ENCODE results near the gene SEZ6.

The SEZ6 gene

DNA sequence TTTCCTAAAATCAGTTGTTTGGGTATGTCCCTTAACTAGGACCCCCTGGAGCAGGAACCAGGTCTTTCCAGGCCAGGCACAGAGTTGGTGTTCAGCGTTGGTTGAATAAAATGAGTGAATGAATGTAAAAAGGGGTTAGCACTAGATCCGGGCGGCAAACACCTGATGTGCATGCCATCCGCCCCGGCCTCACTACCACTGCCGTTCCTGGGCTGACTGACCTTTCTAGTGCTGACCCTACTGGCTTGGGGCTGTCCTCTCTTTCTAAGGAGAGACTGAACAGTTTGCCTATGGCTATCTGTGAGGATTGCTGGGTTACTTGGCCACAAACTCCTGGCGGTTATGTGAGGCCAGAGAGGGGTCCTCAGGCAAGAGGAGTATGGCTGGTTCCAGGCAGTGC lies 44.4 kb downstream of the SEZ6 start:
- DNase-seq (ENCODE audit: low spot score) (no peak), ATAC-seq (ENCODE audit: low read depth) (no peak)
- Histone ChIP-seq H3K4me1 (ENCODE audit: insufficient read depth, poor library complexity, severe bottlenecking) (no peaks in the 10 kb centered on the region), H3K27me3 (ENCODE audit: insufficient read depth, poor library complexity, severe bottlenecking) (no peaks in the 10 kb centered on the region), H3K4me3 (ENCODE audit: severe bottlenecking) (no peak overlapping the region), H3K9me3 (ENCODE audit: severe bottlenecking) (no peaks in the 10 kb centered on the region), H3K36me3 (ENCODE audit: low read depth) (no peaks in the 10 kb centered on the region), H3K27ac (ENCODE audit: poor library complexity, severe bottlenecking) (no peak overlapping the region)
- TF ChIP-seq, protein P1, sequence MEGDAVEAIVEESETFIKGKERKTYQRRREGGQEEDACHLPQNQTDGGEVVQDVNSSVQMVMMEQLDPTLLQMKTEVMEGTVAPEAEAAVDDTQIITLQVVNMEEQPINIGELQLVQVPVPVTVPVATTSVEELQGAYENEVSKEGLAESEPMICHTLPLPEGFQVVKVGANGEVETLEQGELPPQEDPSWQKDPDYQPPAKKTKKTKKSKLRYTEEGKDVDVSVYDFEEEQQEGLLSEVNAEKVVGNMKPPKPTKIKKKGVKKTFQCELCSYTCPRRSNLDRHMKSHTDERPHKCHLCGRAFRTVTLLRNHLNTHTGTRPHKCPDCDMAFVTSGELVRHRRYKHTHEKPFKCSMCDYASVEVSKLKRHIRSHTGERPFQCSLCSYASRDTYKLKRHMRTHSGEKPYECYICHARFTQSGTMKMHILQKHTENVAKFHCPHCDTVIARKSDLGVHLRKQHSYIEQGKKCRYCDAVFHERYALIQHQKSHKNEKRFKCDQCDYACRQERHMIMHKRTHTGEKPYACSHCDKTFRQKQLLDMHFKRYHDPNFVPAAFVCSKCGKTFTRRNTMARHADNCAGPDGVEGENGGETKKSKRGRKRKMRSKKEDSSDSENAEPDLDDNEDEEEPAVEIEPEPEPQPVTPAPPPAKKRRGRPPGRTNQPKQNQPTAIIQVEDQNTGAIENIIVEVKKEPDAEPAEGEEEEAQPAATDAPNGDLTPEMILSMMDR (IDR thresholded peaks at IDR 0.05; ENCODE audit: poor library complexity, severe bottlenecking): no peak

DNA sequence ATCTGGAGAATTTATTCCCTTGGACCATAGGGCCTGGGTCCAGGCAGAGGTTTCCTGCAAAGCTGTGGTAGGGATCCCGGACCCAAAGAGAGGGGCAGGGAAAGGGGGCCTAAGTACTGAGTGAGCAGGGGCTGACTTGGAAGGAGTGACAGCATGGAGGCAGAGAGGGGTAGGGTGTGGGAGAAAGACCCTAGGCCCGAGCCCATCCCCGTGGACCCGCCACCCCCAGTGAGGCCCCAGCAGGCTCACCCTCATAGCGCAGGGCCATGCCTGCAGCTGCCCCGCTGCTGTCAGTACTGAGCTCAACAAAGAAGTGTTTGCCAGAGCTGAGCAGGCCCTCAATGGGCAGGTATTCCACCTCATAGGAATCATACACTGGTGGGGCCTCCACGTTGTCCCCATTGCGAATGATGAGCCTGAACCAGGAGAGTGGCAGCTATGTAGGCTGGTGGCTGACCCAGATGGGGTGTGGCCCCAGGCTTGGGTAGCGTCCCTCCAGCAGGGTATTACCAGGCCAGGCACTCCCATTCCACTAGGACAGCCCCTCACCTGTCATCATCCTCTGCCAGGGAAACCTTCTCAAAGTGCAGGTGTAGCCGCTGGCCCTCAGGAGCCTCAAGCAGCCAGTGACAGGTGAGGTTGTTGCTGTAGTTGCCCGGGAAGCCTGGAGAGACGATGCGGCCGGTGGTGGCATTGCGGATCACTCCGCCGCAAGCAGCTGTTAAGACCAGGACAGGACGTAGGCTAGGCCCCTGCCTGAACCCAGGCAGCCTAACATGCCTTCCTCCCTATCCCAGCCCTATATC lies 45.4 kb downstream of the SEZ6 start:
- TF ChIP-seq, protein P1 (IDR thresholded peaks at IDR 0.05; ENCODE audit: poor library complexity, severe bottlenecking): no peak
- no peak overlapping the region for H3K27ac ChIP-seq (ENCODE audit: poor library complexity, severe bottlenecking)
- DNase-seq (ENCODE audit: low spot score) (no peak), ATAC-seq (ENCODE audit: low read depth) (no peak)
- no peaks in the 10 kb centered on the region for H3K36me3 ChIP-seq (ENCODE audit: low read depth)
- H3K27me3 ChIP-seq (ENCODE audit: insufficient read depth, poor library complexity, severe bottlenecking): no peaks in the 10 kb centered on the region
- H3K9me3 ChIP-seq (ENCODE audit: severe bottlenecking): no peaks in the 10 kb centered on the region
- H3K4me1 ChIP-seq (ENCODE audit: insufficient read depth, poor library complexity, severe bottlenecking): no peaks in the 10 kb centered on the region
- H3K4me3 ChIP-seq (ENCODE audit: severe bottlenecking): no peak overlapping the region

DNA sequence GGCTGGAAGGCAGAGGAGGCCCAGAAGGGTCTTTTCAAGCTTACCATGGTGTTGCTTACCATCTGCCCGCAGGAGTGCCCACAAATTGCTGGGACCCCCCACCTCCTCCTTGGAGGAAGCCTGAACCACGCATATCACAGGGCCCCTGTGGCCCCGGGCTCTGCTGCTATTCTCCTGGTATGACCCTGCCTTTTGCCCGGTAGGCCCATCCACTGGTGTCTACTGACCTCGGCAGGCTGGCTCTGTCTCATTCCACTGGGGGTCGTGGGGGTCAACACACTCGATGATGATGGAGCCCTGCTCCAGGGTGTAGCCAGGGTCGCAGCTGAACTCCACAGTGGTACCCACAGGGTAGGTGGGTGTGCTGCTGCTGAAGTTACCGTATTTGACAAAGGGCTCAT lies 46.4 kb downstream of the SEZ6 start:
- H3K4me1 ChIP-seq (ENCODE audit: insufficient read depth, poor library complexity, severe bottlenecking): no peaks in the 10 kb centered on the region
- ATAC-seq (ENCODE audit: low read depth) (no peak), DNase-seq (ENCODE audit: low spot score) (no peak)
- H3K27ac ChIP-seq (ENCODE audit: poor library complexity, severe bottlenecking): no peak overlapping the region
- no peaks in the 10 kb centered on the region for H3K9me3 ChIP-seq (ENCODE audit: severe bottlenecking)
- no peaks in the 10 kb centered on the region for H3K36me3 ChIP-seq (ENCODE audit: low read depth)
- H3K27me3 ChIP-seq (ENCODE audit: insufficient read depth, poor library complexity, severe bottlenecking): no peaks in the 10 kb centered on the region
- H3K4me3 ChIP-seq (ENCODE audit: severe bottlenecking): no peak overlapping the region
- TF ChIP-seq, protein P1 (IDR thresholded peaks at IDR 0.05; ENCODE audit: poor library complexity, severe bottlenecking): no peak

DNA sequence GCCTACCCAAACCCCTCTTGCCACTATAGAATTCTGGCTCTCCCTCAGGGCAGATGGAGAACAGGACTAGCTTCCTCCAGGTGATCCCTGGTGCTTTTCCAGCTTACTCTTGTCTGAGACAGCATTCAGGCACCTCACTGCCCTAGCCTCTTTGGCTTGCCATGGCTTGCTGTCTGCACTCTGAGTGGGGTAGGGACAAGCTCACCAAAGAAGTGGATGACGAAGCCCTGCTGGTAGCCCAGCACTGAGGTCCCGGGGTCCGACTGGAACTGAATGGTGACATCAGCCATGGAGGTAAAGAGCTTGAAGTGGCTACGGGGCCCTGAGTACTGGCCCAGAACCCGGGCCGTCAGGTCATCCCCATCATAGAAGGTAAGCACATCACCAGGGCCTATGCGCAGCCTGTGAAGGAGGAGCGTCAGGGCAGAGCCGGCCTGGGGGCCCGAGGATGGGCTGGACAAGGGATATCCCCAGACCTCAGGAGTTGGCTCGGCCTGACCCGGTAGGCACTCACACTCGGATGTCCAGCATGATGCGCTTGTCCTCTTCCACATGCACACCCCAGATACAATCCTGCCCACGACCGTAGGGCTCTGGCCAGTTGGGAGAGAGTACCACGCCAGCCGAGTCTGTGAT lies 46.9 kb downstream of the SEZ6 start:
- ATAC-seq (ENCODE audit: low read depth) (no peak), DNase-seq (ENCODE audit: low spot score) (no peak)
- Histone ChIP-seq H3K4me3 (ENCODE audit: severe bottlenecking) (no peak overlapping the region), H3K4me1 (ENCODE audit: insufficient read depth, poor library complexity, severe bottlenecking) (no peaks in the 10 kb centered on the region), H3K27ac (ENCODE audit: poor library complexity, severe bottlenecking) (no peak overlapping the region), H3K9me3 (ENCODE audit: severe bottlenecking) (no peaks in the 10 kb centered on the region), H3K36me3 (ENCODE audit: low read depth) (no peaks in the 10 kb centered on the region), H3K27me3 (ENCODE audit: insufficient read depth, poor library complexity, severe bottlenecking) (no peaks in the 10 kb centered on the region)
- TF ChIP-seq, protein P1 (IDR thresholded peaks at IDR 0.05; ENCODE audit: poor library complexity, severe bottlenecking): no peak

DNA sequence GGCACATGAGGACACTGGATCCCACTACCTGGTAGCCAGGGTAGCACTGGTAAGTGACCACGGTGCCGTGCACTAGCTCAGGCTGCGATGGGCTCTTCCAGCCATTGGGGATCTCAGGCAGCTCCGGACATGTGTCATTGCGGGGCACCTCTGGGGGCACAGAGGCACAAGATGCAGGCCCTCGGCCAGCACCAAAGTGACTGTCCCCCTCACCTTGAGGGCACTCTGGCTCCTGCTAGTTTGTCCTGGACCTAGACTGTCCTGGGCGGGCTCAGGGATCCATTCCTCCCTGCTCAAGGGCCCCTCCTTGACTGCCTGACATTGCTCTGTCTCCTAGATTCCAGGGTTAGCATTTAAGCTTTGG lies 47.9 kb downstream of the SEZ6 start:
- TF ChIP-seq, protein P1 (IDR thresholded peaks at IDR 0.05; ENCODE audit: poor library complexity, severe bottlenecking): no peak

More for the DNA sequence above, 47.9 kb downstream of the SEZ6 start:
- no peak for ATAC-seq (ENCODE audit: low read depth)
- H3K4me1 ChIP-seq (ENCODE audit: insufficient read depth, poor library complexity, severe bottlenecking): no peaks in the 10 kb centered on the region
- no peak overlapping the region for H3K4me3 ChIP-seq (ENCODE audit: severe bottlenecking)
- H3K27ac ChIP-seq (ENCODE audit: poor library complexity, severe bottlenecking): no peak overlapping the region
- no peak for DNase-seq (ENCODE audit: low spot score)
- H3K9me3 ChIP-seq (ENCODE audit: severe bottlenecking): no peaks in the 10 kb centered on the region
- no peaks in the 10 kb centered on the region for H3K36me3 ChIP-seq (ENCODE audit: low read depth)
- H3K27me3 ChIP-seq (ENCODE audit: insufficient read depth, poor library complexity, severe bottlenecking): no peaks in the 10 kb centered on the region

Data from RWPE2 (cell line).